K562 (cell line): ENCODE measurements around the gene TMEM106B. TPM values are rescaled to one million over a fixed set of nuclear protein-coding genes. Genes with fewer than 3 reads are reported as not detected.

ENCODE experiments used
- BCOR ChIP-seq: fragments of 450-650 bp; IDR thresholded peaks from 2 replicates; pipeline ENCODE4 v1.6.1; 2016
- ELF2 ChIP-seq: fragments of 250-450 bp; sonication (Bioruptor Pico); IDR thresholded peaks from 2 replicates; pipeline ENCODE4 v1.5.0; 2021; ENCODE audit warnings: mild to moderate bottlenecking
- PHF20 ChIP-seq: fragments of 450-650 bp; IDR thresholded peaks from 2 replicates; pipeline ENCODE4 v1.6.1; 2018; ENCODE audit not compliant: partially characterized antibody
- RBM17 ChIP-seq: fragments of 200-400 bp; formaldehyde crosslinking; IDR thresholded peaks from 2 replicates; pipeline ENCODE4 v1.6.1; 2017; ENCODE audit warnings: low read depth, mild to moderate bottlenecking, low read length, borderline replicate concordance
- RCOR1 ChIP-seq, 2 experiments: IDR thresholded peaks; 2 replicates each; pipeline ENCODE4 v1.6.1; 2012; ENCODE audit warnings: low read depth in 2 of 2, low read length in 2 of 2, borderline replicate concordance in 1 of 2, improper control_type of control experiment in 1 of 2
- RHOXF2B ChIP-seq: fragments of 250-450 bp; sonication (Bioruptor Pico); conservative IDR thresholded peaks from 2 replicates; pipeline ENCODE4 v1.5.1; 2021
- SETDB1 ChIP-seq: IDR thresholded peaks from one replicate; pipeline ENCODE4 v1.6.1; 2012; ENCODE audit warnings: low read length, control low read depth, inconsistent platforms
- SIN3B ChIP-seq: fragments of 450-650 bp; IDR thresholded peaks from 2 replicates; pipeline ENCODE4 v1.6.1; 2017; ENCODE audit warnings: low read depth, mild to moderate bottlenecking, moderate library complexity
- SNRNP70 ChIP-seq: fragments of 200-400 bp; formaldehyde crosslinking; optimal IDR thresholded peaks from 2 replicates; pipeline ENCODE3; 2017; ENCODE audit warnings: low read depth, low read length
- ZNF146 ChIP-seq: IDR thresholded peaks from one replicate; pipeline ENCODE4 v1.6.1; 2018; ENCODE audit warnings: missing compliant biosample characterization; ENCODE audit not compliant: unreplicated experiment
- ZNF717 ChIP-seq: fragments of 250-450 bp; sonication (Bioruptor Pico); IDR thresholded peaks from 2 replicates; pipeline ENCODE4 v1.5.0; 2021
- polyA plus RNA-seq, 8 experiments: library from polyadenylated mRNA; depleted of rRNA in 4 of 8; stranded (reverse) in 5 of 8; unstranded in 3 of 8; fragments of >200 nt; fragmentation: Nextera tagmentation in 2 of 8; fragmentation: Illumina TruSeq in 1 of 8; extraction: Ambion mirVana in 2 of 8; extraction: Trizol in 1 of 8; gene quantifications; 2 replicates each; pipeline versions ENCODE4 v1.2.1 to v1.2.3, GENCODE V29; 2011 to 2014; ENCODE audit warnings: inconsistent platforms in 1 of 8, missing spikeins in 1 of 8
- total RNA-seq, 7 experiments: library from RNA; depleted of rRNA in 6 of 7; stranded (reverse); fragments of >200 nt in 6 of 7; fragmentation: Illumina TruSeq in 2 of 7; extraction: Trizol in 2 of 7; gene quantifications; 2 replicates each; pipeline versions ENCODE4 v1.2.1 to v1.2.3, GENCODE V29; 2011 to 2021; ENCODE audit warnings: low replicate concordance in 1 of 7
- TF ChIP-seq, protein P1 (sequence below): fragments of 250-450 bp; sonication (Bioruptor Pico); IDR thresholded peaks from 2 replicates; pipeline ENCODE4 v1.4.0; 2020; ENCODE audit warnings: mild to moderate bottlenecking, moderate library complexity, borderline replicate concordance
- TF ChIP-seq, protein P2 (sequence below): fragments of 250-450 bp; sonication (Bioruptor Pico); IDR thresholded peaks from 2 replicates; pipeline ENCODE4 v1.4.0; 2020; ENCODE audit warnings: mild to moderate bottlenecking, moderate library complexity
- TF ChIP-seq, protein P3 (sequence below): sonication (generic); formaldehyde crosslinking; IDR thresholded peaks from 2 replicates; pipeline ENCODE4 v1.8.1; 2023; ENCODE audit warnings: mild to moderate bottlenecking, missing genetic modification reagents
- TF ChIP-seq, protein P4 (sequence below): fragments of 450-650 bp; IDR thresholded peaks from 2 replicates; pipeline ENCODE4 v1.6.1; 2016
- TF ChIP-seq, protein P5 (sequence below): fragments of 250-450 bp; sonication (Bioruptor Pico); IDR thresholded peaks from 2 replicates; pipeline ENCODE4 v1.5.0; 2021; ENCODE audit warnings: mild to moderate bottlenecking, borderline replicate concordance

Gene TMEM106B
- total and polyA plus RNA-seq, 9 of the 15 experiments (the other 6 are each of a cell fraction or from before 2014, with no cell fraction given): 8.6 to 30.4 (median 18.7) TPM

DNA sequence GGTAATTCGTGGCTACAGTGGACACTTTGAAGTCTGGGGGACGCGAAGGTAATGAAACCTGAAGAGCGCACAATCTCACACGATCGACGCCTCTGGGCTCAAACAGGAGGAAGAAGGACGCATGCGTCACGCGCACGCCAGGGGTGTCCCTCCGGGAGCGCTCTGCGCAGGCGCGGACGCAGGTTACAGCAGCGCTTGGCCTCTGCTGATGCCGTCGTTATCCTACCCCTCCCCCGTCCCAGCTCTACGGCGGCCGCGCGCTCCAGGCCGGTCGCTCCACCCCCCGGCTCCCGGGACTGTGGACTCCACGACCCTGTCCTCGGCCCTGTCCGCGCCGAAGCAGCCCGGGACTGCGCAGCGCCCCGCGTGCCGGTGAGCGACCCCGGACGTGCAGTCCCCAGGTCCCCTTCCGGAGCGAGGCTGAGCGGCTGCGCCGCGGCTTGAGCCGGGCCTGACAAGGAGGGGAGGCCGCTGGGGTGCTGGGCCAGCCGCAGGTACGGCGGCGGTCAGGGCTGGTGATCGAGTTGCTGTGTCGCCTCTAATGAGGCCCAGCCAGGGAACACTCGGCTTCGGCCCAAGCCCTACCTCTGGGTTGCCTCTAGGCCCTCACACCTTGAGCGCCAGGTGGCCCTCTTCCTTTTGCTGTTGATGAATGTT lies at the start of gene TMEM106B (continued):
- TF ChIP-seq SNRNP70 (no peak), BCOR (no peak), RCOR1 (IDR thresholded peaks at IDR 0.05; ENCODE audit: borderline replicate concordance in 1 of 2, low read depth in 2 of 2, low read length in 2 of 2) (peak in 1 of 2 experiments; percentile 52; a peak in 1 of 4 replicates), ELF2 (no peak), RHOXF2B (no peak), ZNF146 (peak; percentile 15), RBM17 (no peak), PHF20 (peak; percentile 89), SIN3B (peak; percentile 62; the same call in 1 of the 2 replicates), ZNF717 (CRISPR knock-in tag) (no peak), SETDB1 (peak; percentile 62)
- TF ChIP-seq, protein P1, sequence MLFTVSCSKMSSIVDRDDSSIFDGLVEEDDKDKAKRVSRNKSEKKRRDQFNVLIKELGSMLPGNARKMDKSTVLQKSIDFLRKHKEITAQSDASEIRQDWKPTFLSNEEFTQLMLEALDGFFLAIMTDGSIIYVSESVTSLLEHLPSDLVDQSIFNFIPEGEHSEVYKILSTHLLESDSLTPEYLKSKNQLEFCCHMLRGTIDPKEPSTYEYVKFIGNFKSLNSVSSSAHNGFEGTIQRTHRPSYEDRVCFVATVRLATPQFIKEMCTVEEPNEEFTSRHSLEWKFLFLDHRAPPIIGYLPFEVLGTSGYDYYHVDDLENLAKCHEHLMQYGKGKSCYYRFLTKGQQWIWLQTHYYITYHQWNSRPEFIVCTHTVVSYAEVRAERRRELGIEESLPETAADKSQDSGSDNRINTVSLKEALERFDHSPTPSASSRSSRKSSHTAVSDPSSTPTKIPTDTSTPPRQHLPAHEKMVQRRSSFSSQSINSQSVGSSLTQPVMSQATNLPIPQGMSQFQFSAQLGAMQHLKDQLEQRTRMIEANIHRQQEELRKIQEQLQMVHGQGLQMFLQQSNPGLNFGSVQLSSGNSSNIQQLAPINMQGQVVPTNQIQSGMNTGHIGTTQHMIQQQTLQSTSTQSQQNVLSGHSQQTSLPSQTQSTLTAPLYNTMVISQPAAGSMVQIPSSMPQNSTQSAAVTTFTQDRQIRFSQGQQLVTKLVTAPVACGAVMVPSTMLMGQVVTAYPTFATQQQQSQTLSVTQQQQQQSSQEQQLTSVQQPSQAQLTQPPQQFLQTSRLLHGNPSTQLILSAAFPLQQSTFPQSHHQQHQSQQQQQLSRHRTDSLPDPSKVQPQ (CRISPR knock-in tag): no peak
- TF ChIP-seq, protein P2, sequence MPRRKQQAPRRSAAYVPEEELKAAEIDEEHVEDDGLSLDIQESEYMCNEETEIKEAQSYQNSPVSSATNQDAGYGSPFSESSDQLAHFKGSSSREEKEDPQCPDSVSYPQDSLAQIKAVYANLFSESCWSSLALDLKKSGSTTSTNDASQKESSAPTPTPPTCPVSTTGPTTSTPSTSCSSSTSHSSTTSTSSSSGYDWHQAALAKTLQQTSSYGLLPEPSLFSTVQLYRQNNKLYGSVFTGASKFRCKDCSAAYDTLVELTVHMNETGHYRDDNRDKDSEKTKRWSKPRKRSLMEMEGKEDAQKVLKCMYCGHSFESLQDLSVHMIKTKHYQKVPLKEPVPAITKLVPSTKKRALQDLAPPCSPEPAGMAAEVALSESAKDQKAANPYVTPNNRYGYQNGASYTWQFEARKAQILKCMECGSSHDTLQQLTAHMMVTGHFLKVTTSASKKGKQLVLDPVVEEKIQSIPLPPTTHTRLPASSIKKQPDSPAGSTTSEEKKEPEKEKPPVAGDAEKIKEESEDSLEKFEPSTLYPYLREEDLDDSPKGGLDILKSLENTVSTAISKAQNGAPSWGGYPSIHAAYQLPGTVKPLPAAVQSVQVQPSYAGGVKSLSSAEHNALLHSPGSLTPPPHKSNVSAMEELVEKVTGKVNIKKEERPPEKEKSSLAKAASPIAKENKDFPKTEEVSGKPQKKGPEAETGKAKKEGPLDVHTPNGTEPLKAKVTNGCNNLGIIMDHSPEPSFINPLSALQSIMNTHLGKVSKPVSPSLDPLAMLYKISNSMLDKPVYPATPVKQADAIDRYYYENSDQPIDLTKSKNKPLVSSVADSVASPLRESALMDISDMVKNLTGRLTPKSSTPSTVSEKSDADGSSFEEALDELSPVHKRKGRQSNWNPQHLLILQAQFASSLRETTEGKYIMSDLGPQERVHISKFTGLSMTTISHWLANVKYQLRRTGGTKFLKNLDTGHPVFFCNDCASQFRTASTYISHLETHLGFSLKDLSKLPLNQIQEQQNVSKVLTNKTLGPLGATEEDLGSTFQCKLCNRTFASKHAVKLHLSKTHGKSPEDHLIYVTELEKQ (CRISPR knock-in tag): no peak
- TF ChIP-seq, protein P3, sequence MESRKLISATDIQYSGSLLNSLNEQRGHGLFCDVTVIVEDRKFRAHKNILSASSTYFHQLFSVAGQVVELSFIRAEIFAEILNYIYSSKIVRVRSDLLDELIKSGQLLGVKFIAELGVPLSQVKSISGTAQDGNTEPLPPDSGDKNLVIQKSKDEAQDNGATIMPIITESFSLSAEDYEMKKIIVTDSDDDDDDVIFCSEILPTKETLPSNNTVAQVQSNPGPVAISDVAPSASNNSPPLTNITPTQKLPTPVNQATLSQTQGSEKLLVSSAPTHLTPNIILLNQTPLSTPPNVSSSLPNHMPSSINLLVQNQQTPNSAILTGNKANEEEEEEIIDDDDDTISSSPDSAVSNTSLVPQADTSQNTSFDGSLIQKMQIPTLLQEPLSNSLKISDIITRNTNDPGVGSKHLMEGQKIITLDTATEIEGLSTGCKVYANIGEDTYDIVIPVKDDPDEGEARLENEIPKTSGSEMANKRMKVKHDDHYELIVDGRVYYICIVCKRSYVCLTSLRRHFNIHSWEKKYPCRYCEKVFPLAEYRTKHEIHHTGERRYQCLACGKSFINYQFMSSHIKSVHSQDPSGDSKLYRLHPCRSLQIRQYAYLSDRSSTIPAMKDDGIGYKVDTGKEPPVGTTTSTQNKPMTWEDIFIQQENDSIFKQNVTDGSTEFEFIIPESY: peak; percentile 90
- TF ChIP-seq, protein P4, sequence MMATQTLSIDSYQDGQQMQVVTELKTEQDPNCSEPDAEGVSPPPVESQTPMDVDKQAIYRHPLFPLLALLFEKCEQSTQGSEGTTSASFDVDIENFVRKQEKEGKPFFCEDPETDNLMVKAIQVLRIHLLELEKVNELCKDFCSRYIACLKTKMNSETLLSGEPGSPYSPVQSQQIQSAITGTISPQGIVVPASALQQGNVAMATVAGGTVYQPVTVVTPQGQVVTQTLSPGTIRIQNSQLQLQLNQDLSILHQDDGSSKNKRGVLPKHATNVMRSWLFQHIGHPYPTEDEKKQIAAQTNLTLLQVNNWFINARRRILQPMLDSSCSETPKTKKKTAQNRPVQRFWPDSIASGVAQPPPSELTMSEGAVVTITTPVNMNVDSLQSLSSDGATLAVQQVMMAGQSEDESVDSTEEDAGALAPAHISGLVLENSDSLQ: 0 out of 2 replicates have a peak, but pooled peaks have one; percentile 16
- TF ChIP-seq, protein P5, sequence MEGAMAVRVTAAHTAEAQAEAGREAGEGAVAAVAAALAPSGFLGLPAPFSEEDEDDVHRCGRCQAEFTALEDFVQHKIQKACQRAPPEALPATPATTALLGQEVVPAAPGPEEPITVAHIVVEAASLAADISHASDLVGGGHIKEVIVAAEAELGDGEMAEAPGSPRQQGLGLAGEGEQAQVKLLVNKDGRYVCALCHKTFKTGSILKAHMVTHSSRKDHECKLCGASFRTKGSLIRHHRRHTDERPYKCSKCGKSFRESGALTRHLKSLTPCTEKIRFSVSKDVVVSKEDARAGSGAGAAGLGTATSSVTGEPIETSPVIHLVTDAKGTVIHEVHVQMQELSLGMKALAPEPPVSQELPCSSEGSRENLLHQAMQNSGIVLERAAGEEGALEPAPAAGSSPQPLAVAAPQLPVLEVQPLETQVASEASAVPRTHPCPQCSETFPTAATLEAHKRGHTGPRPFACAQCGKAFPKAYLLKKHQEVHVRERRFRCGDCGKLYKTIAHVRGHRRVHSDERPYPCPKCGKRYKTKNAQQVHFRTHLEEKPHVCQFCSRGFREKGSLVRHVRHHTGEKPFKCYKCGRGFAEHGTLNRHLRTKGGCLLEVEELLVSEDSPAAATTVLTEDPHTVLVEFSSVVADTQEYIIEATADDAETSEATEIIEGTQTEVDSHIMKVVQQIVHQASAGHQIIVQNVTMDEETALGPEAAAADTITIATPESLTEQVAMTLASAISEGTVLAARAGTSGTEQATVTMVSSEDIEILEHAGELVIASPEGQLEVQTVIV (CRISPR knock-in tag): no peak
